ENCODE results near the gene TOPBP1. TPM values are rescaled to one million over a fixed set of nuclear protein-coding genes. Genes with fewer than 3 reads are reported as not detected.

TOPBP1 gene
- total RNA-seq, 4 donors from 2014 or later = 16.5 to 29.3 (median 21.9) TPM

- Histone ChIP-seq H3K4me3 (no peak overlapping the region), H3K27ac (no peak overlapping the region), H3K9me3 (no peaks in the 10 kb centered on the region), H3K36me3 (peaks cover 3 to 88% of the 10 kb centered on the region in 2 donors), H3K4me1 (peaks cover 0 to 51% (median 14%) of the 10 kb centered on the region in 3 donors), H3K27me3 (no peaks in the 10 kb centered on the region)
- WGBS, 2 donors (ENCODE audit: low coverage in 1 of 2) = 84 to 87% methylated on average over 3 to 6 of the region's 6 CpGs
- no peak for ATAC-seq
- TF ChIP-seq EP300 (IDR thresholded peaks at IDR 0.05) (no peak), POLR2AphosphoS5 (IDR thresholded peaks at IDR 0.05) (no peak), CTCF (IDR thresholded peaks at IDR 0.05) (no peak), POLR2A (IDR thresholded peaks at IDR 0.05) (no peak)
Observed at GRCh38 chr3:133583396-133583795, 78.3 kb downstream of the TOPBP1 start.

GRCh38 chr3:133578548-133579191 lies 83.1 kb downstream of the TOPBP1 start:
- no peak for ATAC-seq

GRCh38 chr3:133576169-133576568 lies 85.6 kb downstream of the TOPBP1 start:
- Histone ChIP-seq H3K9me3 (no peaks in the 10 kb centered on the region), H3K27ac (peak overlapping the region in 2 of 4 donors; percentile 7 to 35), H3K36me3 (peaks cover 0 to 39% of the 10 kb centered on the region in 2 donors), H3K4me1 (peaks cover 0 to 69% (median 42%) of the 10 kb centered on the region in 3 donors), H3K27me3 (no peaks in the 10 kb centered on the region), H3K4me3 (peak overlapping the region in 1 of 2 donors; percentile 88)
- 18 to 23% methylated on average over 3 of the region's 3 CpGs for WGBS, 2 donors (ENCODE audit: low coverage in 1 of 2)
- no peak for ATAC-seq
- no peak for TF ChIP-seq POLR2A (IDR thresholded peaks at IDR 0.05)

More at GRCh38 chr3:133578548-133579191, 83.1 kb downstream of the TOPBP1 start:
- peaks cover 0 to 57% of the 10 kb centered on the region in 2 donors for H3K36me3 ChIP-seq
- H3K27me3 ChIP-seq = no peaks in the 10 kb centered on the region
- no peak overlapping the region for H3K4me3 ChIP-seq
- 0 to 18% methylated on average over 1 of the region's 1 CpG for WGBS, 2 donors (ENCODE audit: low coverage in 1 of 2)
- no peak overlapping the region for H3K27ac ChIP-seq
- H3K9me3 ChIP-seq = no peaks in the 10 kb centered on the region
- TF ChIP-seq POLR2A (IDR thresholded peaks at IDR 0.05) (no peak), EP300 (IDR thresholded peaks at IDR 0.05) (no peak), POLR2AphosphoS5 (IDR thresholded peaks at IDR 0.05) (no peak), CTCF (IDR thresholded peaks at IDR 0.05) (peak in 3 of 4 experiments; percentile 47 to 58 (median 52))
- peaks cover 0 to 83% (median 40%) of the 10 kb centered on the region in 3 donors for H3K4me1 ChIP-seq

GRCh38 chr3:133575086-133575485 lies 86.7 kb downstream of the TOPBP1 start:
- ATAC-seq = no peak
- no peaks in the 10 kb centered on the region for H3K27me3 ChIP-seq
- TF ChIP-seq CTCF (IDR thresholded peaks at IDR 0.05) (no peak), EP300 (IDR thresholded peaks at IDR 0.05) (no peak), POLR2A (IDR thresholded peaks at IDR 0.05) (no peak), POLR2AphosphoS5 (IDR thresholded peaks at IDR 0.05) (no peak)
- 36 to 42% methylated on average over 4 of the region's 4 CpGs for WGBS, 2 donors (ENCODE audit: low coverage in 1 of 2)
- peaks cover 0 to 65% (median 51%) of the 10 kb centered on the region in 3 donors for H3K4me1 ChIP-seq
- peaks cover 0 to 33% of the 10 kb centered on the region in 2 donors for H3K36me3 ChIP-seq
- no peaks in the 10 kb centered on the region for H3K9me3 ChIP-seq
- H3K27ac ChIP-seq = peak overlapping the region; percentile 97 to 99 (median 98)
- peak overlapping the region; percentile 88 to 91 for H3K4me3 ChIP-seq

- peak; percentile 46 for ATAC-seq
- H3K9me3 ChIP-seq = no peaks in the 10 kb centered on the region
- no peaks in the 10 kb centered on the region for H3K27me3 ChIP-seq
- TF ChIP-seq POLR2A (IDR thresholded peaks at IDR 0.05) (peak; percentile 29 to 33), POLR2AphosphoS5 (IDR thresholded peaks at IDR 0.05) (peak; percentile 66), CTCF (IDR thresholded peaks at IDR 0.05) (peak in 2 of 4 experiments; percentile 27 to 44), EP300 (IDR thresholded peaks at IDR 0.05) (no peak)
- WGBS, 2 donors (ENCODE audit: low coverage in 1 of 2) = 0 to 1% methylated on average over 7 to 9 of the region's 54 CpGs
- peak overlapping the region; percentile 88 to 91 for H3K4me3 ChIP-seq
- H3K36me3 ChIP-seq = peaks cover 0 to 26% of the 10 kb centered on the region in 2 donors
- peak overlapping the region; percentile 97 to 99 (median 98) for H3K27ac ChIP-seq
- peaks cover 0 to 63% (median 49%) of the 10 kb centered on the region in 3 donors for H3K4me1 ChIP-seq
Observed at GRCh38 chr3:133574260-133574881, 87.4 kb downstream of the TOPBP1 start.
